ENCODE results near the gene SLC9A8.

DNA sequence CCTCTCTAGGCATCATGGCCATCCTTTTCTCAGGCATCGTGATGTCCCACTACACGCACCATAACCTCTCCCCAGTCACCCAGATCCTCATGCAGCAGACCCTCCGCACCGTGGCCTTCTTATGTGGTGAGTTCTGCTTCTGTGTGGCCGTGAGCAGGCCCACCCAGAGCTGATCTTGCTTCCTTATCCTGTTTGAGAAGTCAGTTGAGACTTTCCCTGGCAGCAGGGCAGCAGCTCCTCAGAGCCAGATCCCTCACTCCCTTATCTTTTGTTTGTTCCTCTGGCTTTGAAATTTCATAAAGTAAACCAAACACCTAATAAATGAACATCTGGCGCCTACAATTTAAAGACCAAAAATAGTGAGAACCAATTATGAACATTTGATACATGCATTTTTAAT is 62.1 kb downstream of the SLC9A8 start:
- TF ChIP-seq, protein P1, sequence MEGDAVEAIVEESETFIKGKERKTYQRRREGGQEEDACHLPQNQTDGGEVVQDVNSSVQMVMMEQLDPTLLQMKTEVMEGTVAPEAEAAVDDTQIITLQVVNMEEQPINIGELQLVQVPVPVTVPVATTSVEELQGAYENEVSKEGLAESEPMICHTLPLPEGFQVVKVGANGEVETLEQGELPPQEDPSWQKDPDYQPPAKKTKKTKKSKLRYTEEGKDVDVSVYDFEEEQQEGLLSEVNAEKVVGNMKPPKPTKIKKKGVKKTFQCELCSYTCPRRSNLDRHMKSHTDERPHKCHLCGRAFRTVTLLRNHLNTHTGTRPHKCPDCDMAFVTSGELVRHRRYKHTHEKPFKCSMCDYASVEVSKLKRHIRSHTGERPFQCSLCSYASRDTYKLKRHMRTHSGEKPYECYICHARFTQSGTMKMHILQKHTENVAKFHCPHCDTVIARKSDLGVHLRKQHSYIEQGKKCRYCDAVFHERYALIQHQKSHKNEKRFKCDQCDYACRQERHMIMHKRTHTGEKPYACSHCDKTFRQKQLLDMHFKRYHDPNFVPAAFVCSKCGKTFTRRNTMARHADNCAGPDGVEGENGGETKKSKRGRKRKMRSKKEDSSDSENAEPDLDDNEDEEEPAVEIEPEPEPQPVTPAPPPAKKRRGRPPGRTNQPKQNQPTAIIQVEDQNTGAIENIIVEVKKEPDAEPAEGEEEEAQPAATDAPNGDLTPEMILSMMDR (IDR thresholded peaks at IDR 0.05; ENCODE audit: extremely low read depth in 1 of 2, insufficient read depth in 1 of 2, low read depth in 1 of 2, low read length in 2 of 2) = no peak
- no peak for TF ChIP-seq POLR2A (IDR thresholded peaks at IDR 0.05; ENCODE audit: low read depth, low read length)
- no peak for TF ChIP-seq POLR2AphosphoS5 (IDR thresholded peaks at IDR 0.05; ENCODE audit: insufficient read depth, low read depth, low read length)
- no peak for TF ChIP-seq JUN (IDR thresholded peaks at IDR 0.05; ENCODE audit: borderline replicate concordance, insufficient read depth, insufficient read length, low read depth)
- TF ChIP-seq, protein P2, sequence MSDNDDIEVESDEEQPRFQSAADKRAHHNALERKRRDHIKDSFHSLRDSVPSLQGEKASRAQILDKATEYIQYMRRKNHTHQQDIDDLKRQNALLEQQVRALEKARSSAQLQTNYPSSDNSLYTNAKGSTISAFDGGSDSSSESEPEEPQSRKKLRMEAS (IDR thresholded peaks at IDR 0.05; ENCODE audit: insufficient read depth, insufficient read length) = no peak
- TF ChIP-seq EZH2 (IDR thresholded peaks at IDR 0.05; ENCODE audit: borderline replicate concordance, low read depth, low read length, severe bottlenecking) = no peak
- TF ChIP-seq MYC (IDR thresholded peaks at IDR 0.05; ENCODE audit: low read depth, low read length) = no peak
- TF ChIP-seq FOS (IDR thresholded peaks at IDR 0.05; ENCODE audit: borderline replicate concordance, insufficient read depth, low read length) = no peak
- TF ChIP-seq GATA2 (IDR thresholded peaks at IDR 0.05; ENCODE audit: insufficient read depth, insufficient read length, low read depth, low read length) = no peak

All from endothelial cell of umbilical vein (primary cell).